Skin epidermis (tissue), 12 donors: ENCODE results near the gene ST3GAL4.

Experiments
- H3K27ac ChIP-seq, 21 experiments: fragments of 200-600 bp; sonication (generic) in 11 of 21; one replicate each; pipeline ENCODE4 v1.5.0; 2020; ENCODE audit warnings: mild to moderate bottlenecking in 3 of 21, inconsistent platforms in 2 of 21, moderate library complexity in 2 of 21
- H3K4me3 ChIP-seq, 7 experiments: fragments of 200-600 bp; sonication (generic) in 2 of 7; one replicate each; pipeline ENCODE4 v1.5.0; 2020; ENCODE audit warnings: inconsistent platforms in 2 of 7, mild to moderate bottlenecking in 2 of 7, moderate library complexity in 1 of 7

ST3GAL4 gene

GRCh38 chr11:126413426-126413825, 57.9 kb downstream of the ST3GAL4 start:
- Histone ChIP-seq H3K4me3 (no peak overlapping the region), H3K27ac (peak overlapping the region in 11 of 21 experiments; percentile 20 to 88 (median 80))

- H3K27ac ChIP-seq = peak overlapping the region in 16 of 21 experiments; percentile 45 to 91 (median 80)
- H3K4me3 ChIP-seq = no peak overlapping the region
These were observed 58.4 kb downstream of the ST3GAL4 start for GRCh38 chr11:126413843-126414405.

GRCh38 chr11:126414615-126415014, 59.1 kb downstream of the ST3GAL4 start:
- no peak overlapping the region for H3K4me3 ChIP-seq
- peak overlapping the region in 19 of 21 experiments; percentile 19 to 91 (median 76) for H3K27ac ChIP-seq

GRCh38 chr11:126415128-126415527, 59.6 kb downstream of the ST3GAL4 start:
- H3K4me3 ChIP-seq = no peak overlapping the region
- peak overlapping the region in 20 of 21 experiments; percentile 16 to 91 (median 76) for H3K27ac ChIP-seq

- peak overlapping the region in 5 of 7 experiments; percentile 23 to 42 (median 32) for H3K4me3 ChIP-seq
- H3K27ac ChIP-seq = peak overlapping the region in 20 of 21 experiments; percentile 25 to 91 (median 76)
These were observed 60.4 kb downstream of the ST3GAL4 start for GRCh38 chr11:126415669-126416420.

GRCh38 chr11:126416542-126417090, 61.1 kb downstream of the ST3GAL4 start:
- H3K4me3 ChIP-seq = peak overlapping the region; percentile 23 to 42 (median 34)
- peak overlapping the region; percentile 6 to 91 (median 76) for H3K27ac ChIP-seq

- peak overlapping the region in 20 of 21 experiments; percentile 6 to 91 (median 76) for H3K27ac ChIP-seq
- peak overlapping the region; percentile 23 to 42 (median 34) for H3K4me3 ChIP-seq
These were observed 61.8 kb downstream of the ST3GAL4 start for GRCh38 chr11:126417091-126417862.

- Histone ChIP-seq H3K27ac (peak overlapping the region in 1 of 21 experiments; percentile 8), H3K4me3 (no peak overlapping the region)
These were observed 63.4 kb downstream of the ST3GAL4 start for GRCh38 chr11:126418887-126419286.

GRCh38 chr11:126419801-126420697, 64.6 kb downstream of the ST3GAL4 start:
- H3K4me3 ChIP-seq = no peak overlapping the region
- H3K27ac ChIP-seq = peak overlapping the region in 6 of 21 experiments; percentile 7 to 69 (median 35)

GRCh38 chr11:126420698-126421256, 65.3 kb downstream of the ST3GAL4 start:
- H3K27ac ChIP-seq = peak overlapping the region in 6 of 21 experiments; percentile 1 to 78 (median 41)

GRCh38 chr11:126421271-126421671, 65.8 kb downstream of the ST3GAL4 start:
- no peak overlapping the region for H3K4me3 ChIP-seq
- peak overlapping the region in 6 of 21 experiments; percentile 1 to 78 (median 42) for H3K27ac ChIP-seq

More at GRCh38 chr11:126420698-126421256, 65.3 kb downstream of the ST3GAL4 start:
- no peak overlapping the region for H3K4me3 ChIP-seq

- no peak overlapping the region for H3K27ac ChIP-seq
- no peak overlapping the region for H3K4me3 ChIP-seq
These were observed 67.0 kb downstream of the ST3GAL4 start for GRCh38 chr11:126422446-126422845.

GRCh38 chr11:126423154-126423553, 67.7 kb downstream of the ST3GAL4 start:
- peak overlapping the region in 1 of 21 experiments; percentile 31 for H3K27ac ChIP-seq
- no peak overlapping the region for H3K4me3 ChIP-seq

- peak overlapping the region in 1 of 21 experiments; percentile 19 for H3K27ac ChIP-seq
These were observed 68.3 kb downstream of the ST3GAL4 start for GRCh38 chr11:126423743-126424142.

GRCh38 chr11:126424471-126425039, 69.1 kb downstream of the ST3GAL4 start:
- Histone ChIP-seq H3K4me3 (no peak overlapping the region), H3K27ac (no peak overlapping the region)

More at GRCh38 chr11:126423743-126424142, 68.3 kb downstream of the ST3GAL4 start:
- H3K4me3 ChIP-seq = no peak overlapping the region

GRCh38 chr11:126426106-126426505, 70.6 kb downstream of the ST3GAL4 start:
- Histone ChIP-seq H3K4me3 (no peak overlapping the region), H3K27ac (peak overlapping the region in 3 of 21 experiments; percentile 8 to 67 (median 38))

- H3K27ac ChIP-seq = peak overlapping the region in 8 of 21 experiments; percentile 10 to 61 (median 43)
These were observed 71.6 kb downstream of the ST3GAL4 start for GRCh38 chr11:126426820-126427749.

More at GRCh38 chr11:126426820-126427749, 71.6 kb downstream of the ST3GAL4 start:
- H3K4me3 ChIP-seq = no peak overlapping the region
